CD4-positive, alpha-beta T cell (primary cell): ENCODE data around the gene DUS3L. TPM values are rescaled to one million over a fixed set of nuclear protein-coding genes. Genes with fewer than 3 reads are reported as not detected.

Experiments used
- ATAC-seq: fragments of 200-7000 bp; cut with Tn5 transposase; one replicate; pipeline ENCODE4 v1.10.0; 2022; ENCODE audit warnings: mild to moderate bottlenecking; ENCODE audit not compliant: poor library complexity
- CTCF ChIA-PET: fragments of 350-600 bp; sonication (Branson Sonifier 250); formaldehyde crosslinking; loops from one replicate; lab custom pipeline; 2021; ENCODE audit warnings: antibody characterized with exemption, inconsistent platforms; lab: Charles Lee
- POLR2A ChIA-PET: fragments of 350-600 bp; sonication (Branson Sonifier 250); formaldehyde crosslinking; loops from one replicate; lab custom pipeline; 2021; ENCODE audit warnings: antibody characterized with exemption, inconsistent platforms; lab: Charles Lee
- DNase-seq, 14 experiments: peaks; one replicate each; pipeline ENCODE4 v3.0.0-alpha.2; 2013 to 2020; ENCODE audit warnings: mixed read lengths in 2 of 14
- H3K27ac ChIP-seq, 2 donors: one replicate each; pipeline versions ENCODE4 v1.5.1 to v1.7.0; 2013; ENCODE audit warnings: low read length in 2 of 2, low read depth in 1 of 2, mild to moderate bottlenecking in 1 of 2
- H3K27me3 ChIP-seq, 2 experiments: 1 replicate in 1 of 2; 2 replicates in 1 of 2; pipeline versions ENCODE4 v1.6.1 to v1.7.0; 2013; ENCODE audit warnings: low read length in 2 of 2, control low read depth in 1 of 2, mild to moderate bottlenecking in 1 of 2, moderate library complexity in 1 of 2; ENCODE audit not compliant: insufficient read depth in 2 of 2, control insufficient read depth in 1 of 2
- H3K36me3 ChIP-seq: one replicate; pipeline ENCODE4 v1.6.1; 2013; ENCODE audit warnings: low read length, control low read depth; ENCODE audit not compliant: insufficient read depth
- H3K4me1 ChIP-seq: one replicate; pipeline ENCODE4 v1.6.1; 2013; ENCODE audit warnings: low read length, control low read depth; ENCODE audit not compliant: insufficient read depth
- H3K4me3 ChIP-seq: one replicate; pipeline ENCODE4 v1.5.1; 2013; ENCODE audit warnings: mild to moderate bottlenecking, low read length, moderate library complexity
- H3K9me3 ChIP-seq, 2 experiments: 1 replicate in 1 of 2; 2 replicates in 1 of 2; pipeline versions ENCODE4 v1.6.1 to v1.7.0; 2013; ENCODE audit warnings: low read length in 2 of 2, mild to moderate bottlenecking in 2 of 2, control low read depth in 1 of 2, moderate library complexity in 1 of 2; ENCODE audit not compliant: control insufficient read depth in 1 of 2, insufficient read depth in 1 of 2
- H3K27ac Mint-ChIP-seq: one replicate; pipeline ENCODE4 v1.8.0; 2020; ENCODE audit warnings: mixed read lengths
- H3K27me3 Mint-ChIP-seq: one replicate; pipeline ENCODE4 v1.8.0; 2021; ENCODE audit warnings: mixed read lengths
- H3K36me3 Mint-ChIP-seq: one replicate; pipeline ENCODE4 v1.8.0; 2021; ENCODE audit warnings: low read depth, mixed read lengths
- H3K4me1 Mint-ChIP-seq: one replicate; pipeline ENCODE4 v1.8.0; 2021; ENCODE audit warnings: low read depth, mixed read lengths
- H3K4me3 Mint-ChIP-seq: one replicate; pipeline ENCODE4 v1.8.0; 2020; ENCODE audit warnings: mild to moderate bottlenecking, mixed read lengths
- H3K9me3 Mint-ChIP-seq: one replicate; pipeline ENCODE4 v1.8.0; 2020; ENCODE audit warnings: mixed read lengths
- intact Hi-C, 2 experiments: fragments of 100-400 bp; cut with DNase I in 1 of 2; cut with micrococcal nuclease in 1 of 2; formaldehyde crosslinking; loops; one replicate each; pipeline versions ENCODE4 v1.15.1 to v1.9.0; 2023 to 2025; cut with DNase I, micrococcal nuclease
- total RNA-seq, 174 experiments: library from RNA in 2 of 174; stranded (reverse) in 2 of 174; gene quantifications; one replicate each; pipeline ENCODE4 v1.2.3 and lab custom pipeline; 2021 to 2026
- TF ChIP-seq, protein P1 (sequence below): fragments of 200-600 bp; IDR thresholded peaks from one replicate; pipeline ENCODE4 v1.8.0; 2022; ENCODE audit warnings: antibody characterized with exemption, mild to moderate bottlenecking

Gene DUS3L
- total RNA-seq, 2 experiments from 2014 or later, result 150 to 170 TPM

DNA sequence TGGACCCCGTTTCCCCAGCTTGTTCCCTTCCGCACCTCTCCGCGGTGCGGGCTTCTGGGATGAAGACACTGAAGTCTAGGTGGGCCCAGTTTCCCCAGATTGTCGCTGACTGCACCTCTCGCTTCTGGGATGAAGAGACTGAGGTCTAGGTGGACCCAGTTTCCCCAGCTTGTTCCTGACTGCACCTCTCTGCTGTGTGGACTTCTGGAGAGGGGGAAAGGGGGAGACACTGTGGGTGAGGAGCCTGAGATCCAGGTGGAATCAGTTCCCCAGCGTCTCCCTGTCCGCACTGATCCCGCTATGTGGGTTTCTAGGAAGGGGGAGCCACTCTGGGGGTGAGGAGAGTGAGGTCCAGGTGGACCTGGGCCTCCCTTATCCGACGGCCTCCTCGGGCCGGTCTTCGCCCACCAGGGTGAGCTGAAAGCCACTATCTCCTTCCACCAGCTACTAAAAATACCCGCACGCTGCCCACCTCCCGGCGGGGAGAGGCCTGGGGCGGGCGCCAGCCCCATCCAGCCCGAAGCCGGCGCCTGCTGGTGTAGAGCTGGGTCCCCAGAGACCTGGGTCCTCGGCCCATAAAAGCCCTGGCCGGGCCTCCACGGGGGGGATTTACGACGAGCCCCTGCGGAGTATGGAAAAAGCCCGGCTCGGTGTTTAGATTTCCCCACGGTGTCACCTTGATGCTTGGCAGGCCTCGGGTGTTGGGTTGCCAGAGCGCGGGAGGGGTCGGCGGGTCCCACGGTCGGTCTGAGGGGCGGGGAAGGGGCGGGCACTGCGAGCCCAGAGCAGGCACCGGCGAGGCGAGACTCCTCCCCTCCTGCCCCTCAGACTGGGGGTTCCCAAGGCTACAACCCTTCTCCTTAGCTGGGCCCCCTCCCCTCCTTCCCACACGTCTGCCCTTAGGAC lies 38.0 kb upstream of the DUS3L start:
- POLR2A ChIA-PET, result interaction anchor here (0.5 to 4.4 kb wide), 15 partner anchors 18 to 1038 kb away, joined by 3 to 83 read pairs (median 6); partner anchors contain the start of genes DUS3L, NDUFA11, RANBP3 and SAFB
- H3K27me3 ChIP-seq, result peaks cover 0 to 3% of the 10 kb centered on the region in 2 experiments
- peaks cover 9% of the 10 kb centered on the region for H3K36me3 Mint-ChIP-seq
- peaks cover 18% of the 10 kb centered on the region for H3K4me1 Mint-ChIP-seq
- peak overlapping the region; percentile 69 to 86 for H3K27ac ChIP-seq
- no peaks in the 10 kb centered on the region for H3K36me3 ChIP-seq
- peak overlapping the region; percentile 98 for H3K4me3 Mint-ChIP-seq
- TF ChIP-seq, protein P1, sequence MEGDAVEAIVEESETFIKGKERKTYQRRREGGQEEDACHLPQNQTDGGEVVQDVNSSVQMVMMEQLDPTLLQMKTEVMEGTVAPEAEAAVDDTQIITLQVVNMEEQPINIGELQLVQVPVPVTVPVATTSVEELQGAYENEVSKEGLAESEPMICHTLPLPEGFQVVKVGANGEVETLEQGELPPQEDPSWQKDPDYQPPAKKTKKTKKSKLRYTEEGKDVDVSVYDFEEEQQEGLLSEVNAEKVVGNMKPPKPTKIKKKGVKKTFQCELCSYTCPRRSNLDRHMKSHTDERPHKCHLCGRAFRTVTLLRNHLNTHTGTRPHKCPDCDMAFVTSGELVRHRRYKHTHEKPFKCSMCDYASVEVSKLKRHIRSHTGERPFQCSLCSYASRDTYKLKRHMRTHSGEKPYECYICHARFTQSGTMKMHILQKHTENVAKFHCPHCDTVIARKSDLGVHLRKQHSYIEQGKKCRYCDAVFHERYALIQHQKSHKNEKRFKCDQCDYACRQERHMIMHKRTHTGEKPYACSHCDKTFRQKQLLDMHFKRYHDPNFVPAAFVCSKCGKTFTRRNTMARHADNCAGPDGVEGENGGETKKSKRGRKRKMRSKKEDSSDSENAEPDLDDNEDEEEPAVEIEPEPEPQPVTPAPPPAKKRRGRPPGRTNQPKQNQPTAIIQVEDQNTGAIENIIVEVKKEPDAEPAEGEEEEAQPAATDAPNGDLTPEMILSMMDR, result no peak
- H3K27ac Mint-ChIP-seq, result peak overlapping the region; percentile 95
- DNase-seq (peak in 4 of 14 experiments; percentile 6 to 55 (median 25)), ATAC-seq (no peak)
- peak overlapping the region; percentile 86 for H3K4me3 ChIP-seq
- peaks cover 31% of the 10 kb centered on the region for H3K4me1 ChIP-seq
- no peaks in the 10 kb centered on the region for H3K9me3 Mint-ChIP-seq
- H3K27me3 Mint-ChIP-seq, result no peaks in the 10 kb centered on the region
- CTCF ChIA-PET, result interaction anchor here (1.5 to 3.5 kb wide), 2 partner anchors 25 to 193 kb away, joined by 5 to 30 read pairs; no protein-coding TSS in a partner anchor
- H3K9me3 ChIP-seq, result peaks cover 0 to 25% of the 10 kb centered on the region in 2 experiments
- intact Hi-C loops, result loop anchor here (2.0 to 5.0 kb wide), 4 partner anchors 37 to 283 kb away; partner anchors contain the start of genes DUS3L (in 2 of the 2), NDUFA11 (in 1 of the 2) and RFX2 (in 1 of the 2)

DNA sequence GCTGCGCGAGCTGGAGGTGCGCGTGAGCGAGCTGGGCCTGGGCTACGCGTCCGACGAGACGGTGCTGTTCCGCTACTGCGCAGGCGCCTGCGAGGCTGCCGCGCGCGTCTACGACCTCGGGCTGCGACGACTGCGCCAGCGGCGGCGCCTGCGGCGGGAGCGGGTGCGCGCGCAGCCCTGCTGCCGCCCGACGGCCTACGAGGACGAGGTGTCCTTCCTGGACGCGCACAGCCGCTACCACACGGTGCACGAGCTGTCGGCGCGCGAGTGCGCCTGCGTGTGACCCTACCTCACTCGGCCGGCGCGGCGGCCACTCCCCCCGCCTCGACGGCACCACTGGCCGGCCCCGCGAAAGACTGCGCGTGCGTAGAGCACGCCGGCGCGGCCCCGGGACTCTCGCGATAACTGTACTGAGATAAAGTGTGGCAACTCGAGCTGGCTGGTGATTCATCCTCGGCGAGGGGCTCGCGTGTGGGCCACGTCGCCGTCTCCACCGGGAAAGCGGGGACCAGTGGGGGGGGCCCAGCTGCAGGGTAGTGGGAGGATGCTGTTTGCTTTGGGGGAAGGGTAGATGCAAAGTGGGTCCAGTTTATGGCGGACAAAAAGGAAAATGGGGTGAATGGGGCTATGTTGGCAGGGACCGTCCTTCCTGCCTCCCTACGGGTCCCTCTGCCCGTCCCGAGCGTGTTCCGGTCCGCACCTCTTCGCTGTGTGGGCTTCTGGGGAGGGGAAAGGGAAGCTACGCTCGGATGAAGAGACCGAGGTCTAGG lies 37.1 kb upstream of the DUS3L start:
- ChIA-PET POLR2A (interaction anchor here (0.5 to 4.4 kb wide), 17 partner anchors 17 to 1037 kb away, joined by 3 to 83 read pairs (median 6); partner anchors contain the start of genes CATSPERD, DUS3L, LONP1 and NDUFA11), CTCF (interaction anchor here (1.0 to 3.5 kb wide), 3 partner anchors 24 to 194 kb away, joined by 3 to 30 read pairs (median 5); no protein-coding TSS in a partner anchor)
- Mint-ChIP-seq H3K9me3 (no peaks in the 10 kb centered on the region), H3K27ac (peak overlapping the region; percentile 95), H3K4me1 (peaks cover 18% of the 10 kb centered on the region), H3K4me3 (peak overlapping the region; percentile 98), H3K36me3 (peaks cover 9% of the 10 kb centered on the region), H3K27me3 (no peaks in the 10 kb centered on the region)
- peak; percentile 81 for ATAC-seq
- DNase-seq, result peak; percentile 85 to 98 (median 92)
- intact Hi-C loops, result loop anchor here (1.0 to 5.0 kb wide), 5 partner anchors 36 to 284 kb away; partner anchors contain the start of genes DUS3L (in 2 of the 2), NDUFA11 (in 1 of the 2), RFX2 (in 1 of the 2) and VMAC (in 1 of the 2)
- peak overlapping the region; percentile 86 for H3K4me3 ChIP-seq
- peaks cover 0 to 3% of the 10 kb centered on the region in 2 experiments for H3K27me3 ChIP-seq
- H3K9me3 ChIP-seq, result peaks cover 0 to 25% of the 10 kb centered on the region in 2 experiments
- H3K36me3 ChIP-seq, result no peaks in the 10 kb centered on the region
- TF ChIP-seq, protein P1, result no peak
- H3K27ac ChIP-seq, result peak overlapping the region; percentile 69 to 86
- peaks cover 31% of the 10 kb centered on the region for H3K4me1 ChIP-seq
